B cell (primary cell): ENCODE results near the gene ACBD4. TPM values are rescaled to one million over a fixed set of nuclear protein-coding genes. Genes with fewer than 3 reads are reported as not detected.
A peak's percentile ranks its signal among the peaks of the same experiment; 100 is the strongest.

Source experiments
- ATAC-seq: fragments of 200-7000 bp; cut with Tn5 transposase; one replicate; pipeline ENCODE4 v1.10.0; 2021; ENCODE audit warnings: low read depth, mild to moderate bottlenecking, moderate number of reproducible peaks, moderate library complexity
- CTCF ChIA-PET: fragments of 350-600 bp; sonication (Branson Sonifier 250); formaldehyde crosslinking; loops from one replicate; lab custom pipeline; 2021; ENCODE audit warnings: antibody characterized with exemption, inconsistent platforms; lab: Charles Lee
- POLR2A ChIA-PET: fragments of 350-600 bp; sonication (Branson Sonifier 250); formaldehyde crosslinking; loops from one replicate; lab custom pipeline; 2021; ENCODE audit warnings: antibody characterized with exemption; lab: Charles Lee
- DNase-seq: peaks from one replicate; pipeline ENCODE4 v3.0.0; 2013
- H2AFZ ChIP-seq: 2 replicates; pipeline ENCODE4 v1.6.1; 2012; ENCODE audit warnings: mild to moderate bottlenecking, low read depth, low read length; ENCODE audit not compliant: insufficient read depth, poor library complexity, severe bottlenecking
- H3K27ac ChIP-seq, 2 donors: 1 replicate in 1 of 2; 2 replicates in 1 of 2; pipeline ENCODE4 v1.5.1; 2012 to 2013; ENCODE audit warnings: low read length in 2 of 2, mild to moderate bottlenecking in 2 of 2, moderate library complexity in 1 of 2
- H3K27me3 ChIP-seq, 4 experiments: fragments of 200-600 bp in 1 of 4; sonication (generic) in 1 of 4; replicated peaks in 1 of 4; 1 replicate in 2 of 4; 2 replicates in 2 of 4; pipeline versions ENCODE4 v1.6.1 to v1.7.0; 2013 to 2016; ENCODE audit warnings: low read length in 3 of 4, mild to moderate bottlenecking in 2 of 4, mixed read lengths in 1 of 4, moderate library complexity in 1 of 4; ENCODE audit not compliant: insufficient read depth in 4 of 4, control insufficient read depth in 3 of 4; ENCODE audit errors: control extremely low read depth in 1 of 4
- H3K36me3 ChIP-seq, 2 experiments: replicated peaks in 1 of 2; 1 replicate in 1 of 2; 2 replicates in 1 of 2; pipeline versions ENCODE4 v1.6.1 to v1.7.1; 2013; ENCODE audit warnings: low read length in 1 of 2; ENCODE audit not compliant: insufficient read depth in 2 of 2, control insufficient read depth in 1 of 2; ENCODE audit errors: control extremely low read depth in 1 of 2, extremely low read depth in 1 of 2
- H3K4me1 ChIP-seq, 2 donors: fragments of 200-600 bp in 1 of 2; sonication (generic) in 1 of 2; 1 replicate in 1 of 2; 2 replicates in 1 of 2; pipeline versions ENCODE4 v1.5.1 to v1.6.1; 2013 to 2017; ENCODE audit warnings: low read length in 2 of 2; ENCODE audit not compliant: control insufficient read depth in 2 of 2, insufficient read depth in 2 of 2
- H3K4me2 ChIP-seq: replicated peaks from 2 replicates; pipeline ENCODE3; 2012; ENCODE audit warnings: mild to moderate bottlenecking, low read depth, low read length; ENCODE audit not compliant: poor library complexity, severe bottlenecking
- H3K4me3 ChIP-seq, 5 experiments: fragments of 200-600 bp in 1 of 5; sonication (generic) in 1 of 5; 1 replicate in 3 of 5; 2 replicates in 2 of 5; pipeline versions ENCODE4 v1.5.1 to v1.7.0; 2011 to 2016; ENCODE audit warnings: low read length in 4 of 5, mild to moderate bottlenecking in 4 of 5, low read depth in 2 of 5, control low read depth in 1 of 5, moderate library complexity in 1 of 5; ENCODE audit not compliant: insufficient read depth in 1 of 5; ENCODE audit errors: control extremely low read depth in 1 of 5, extremely low read depth in 1 of 5
- H3K79me2 ChIP-seq: fragments of 200-600 bp; sonication (generic); one replicate; pipeline ENCODE4 v1.6.0; 2016; ENCODE audit warnings: low read length; ENCODE audit not compliant: control insufficient read depth, insufficient read depth
- H3K9ac ChIP-seq: fragments of 200-600 bp; sonication (generic); 2 replicates; pipeline ENCODE4 v1.6.1; 2017; ENCODE audit warnings: mild to moderate bottlenecking, low read length, moderate library complexity
- H3K9me3 ChIP-seq, 3 donors: one replicate each; pipeline versions ENCODE4 v1.6.1 to v1.7.1; 2013; ENCODE audit warnings: low read length in 2 of 3; ENCODE audit not compliant: control insufficient read depth in 2 of 3, insufficient read depth in 1 of 3; ENCODE audit errors: control extremely low read depth in 1 of 3
- H4K20me1 ChIP-seq: 2 replicates; pipeline ENCODE4 v1.6.0; 2012; ENCODE audit warnings: mild to moderate bottlenecking, low read length; ENCODE audit not compliant: insufficient read depth, control insufficient read depth, poor library complexity, severe bottlenecking
- H3K27ac Mint-ChIP-seq: one replicate; pipeline ENCODE4 v1.8.0; 2021; ENCODE audit warnings: mixed read lengths
- H3K27me3 Mint-ChIP-seq: one replicate; pipeline ENCODE4 v1.8.0; 2021; ENCODE audit warnings: mixed read lengths
- H3K4me1 Mint-ChIP-seq: one replicate; pipeline ENCODE4 v1.8.0; 2021; ENCODE audit warnings: mixed read lengths
- H3K4me3 Mint-ChIP-seq: one replicate; pipeline ENCODE4 v1.8.0; 2021; ENCODE audit warnings: mixed read lengths
- H3K9me3 Mint-ChIP-seq: one replicate; pipeline ENCODE4 v1.8.0; 2022; ENCODE audit warnings: mixed read lengths; ENCODE audit not compliant: insufficient read depth
- CTCF ChIP-seq: fragments of 200-600 bp; IDR thresholded peaks from one replicate; pipeline ENCODE4 v1.8.0; 2022; ENCODE audit warnings: antibody characterized with exemption, mild to moderate bottlenecking
- EZH2 ChIP-seq: IDR thresholded peaks from 2 replicates; pipeline ENCODE4 v1.6.1; 2012; ENCODE audit warnings: borderline replicate concordance, low read depth, mild to moderate bottlenecking, moderate library complexity, low read length; ENCODE audit not compliant: insufficient read depth, poor library complexity, severe bottlenecking
- WGBS: methylation state at CpG from one replicate; pipeline ENCODE4 v1.1.5; 2013; ENCODE audit warnings: missing lambda C conversion rate; ENCODE audit not compliant: insufficient coverage; 5-methylcytosine and 5-hydroxymethylcytosine counted together
- intact Hi-C: fragments of 100-400 bp; cut with micrococcal nuclease; formaldehyde crosslinking; loops from one replicate; pipeline ENCODE4 v1.10.0; 2022
- polyA plus RNA-seq: library from polyadenylated mRNA; depleted of rRNA; stranded (reverse); fragments of >200 nt; gene quantifications from 2 replicates; pipeline ENCODE4 v1.2.3, GENCODE V29; 2012
- total RNA-seq, 2 donors: library from RNA; stranded (reverse); fragments of 120-200 nt in 1 of 2; gene quantifications; 1 replicate in 1 of 2; 2 replicates in 1 of 2; pipeline versions ENCODE4 v1.2.3 to v1.2.4, GENCODE V29; 2013 to 2022

Gene ACBD4
- total and polyA plus RNA-seq, 2 donors (not counting 1 experiment from before 2014, with no cell fraction given), result 36.8 to 39.4 TPM

GRCh38 chr17:45149037-45149668 lies 13.7 kb downstream of the ACBD4 start:
- Histone ChIP-seq H3K4me1 (peaks cover 35 to 59% of the 10 kb centered on the region in 2 donors), H4K20me1 (peaks cover 23% of the 10 kb centered on the region), H3K79me2 (peaks cover 51% of the 10 kb centered on the region), H3K9ac (peak overlapping the region; percentile 78), H3K4me2 (peak overlapping the region; percentile 93), H3K9me3 (peaks cover 0 to 3% (median 0%) of the 10 kb centered on the region in 3 donors), H3K27me3 (no peaks in the 10 kb centered on the region), H3K36me3 (no peaks in the 10 kb centered on the region), H2AFZ (peak overlapping the region; percentile 65), H3K27ac (peak overlapping the region; percentile 47 to 52), H3K4me3 (peak overlapping the region; percentile 69 to 96 (median 85))
- intact Hi-C loops, result loop anchor here (1.0 to 5.0 kb wide), 5 partner anchors 24 to 1142 kb away; no protein-coding TSS in a partner anchor
- no peak for TF ChIP-seq EZH2
- peak; percentile 78 for TF ChIP-seq CTCF
- WGBS, result under 1% methylated on average over 28 of the region's 32 CpGs
- CTCF ChIA-PET, result interaction anchor here (0.6 to 7.5 kb wide), 24 partner anchors 9 to 246 kb away, joined by 3 to 242 read pairs (median 4); partner anchors contain the start of genes ACBD4, FMNL1, HEXIM2 and MAP3K14
- Mint-ChIP-seq H3K4me3 (peak overlapping the region; percentile 91), H3K4me1 (peaks cover 53% of the 10 kb centered on the region), H3K9me3 (no peaks in the 10 kb centered on the region), H3K27me3 (no peaks in the 10 kb centered on the region), H3K27ac (peak overlapping the region; percentile 99)
- POLR2A ChIA-PET, result interaction anchor here (0.6 to 6.6 kb wide), 15 partner anchors 11 to 1788 kb away, joined by 3 to 246 read pairs (median 7); partner anchors contain the start of genes ACBD4, FMNL1 and HEXIM2
- ATAC-seq, result peak; percentile 29
- DNase-seq, result peak; percentile 83
